IPS-18c (cell line): ENCODE results near the gene NADSYN1.

Source experiments
- H3K4me3 ChIP-seq: 2 replicates; pipeline ENCODE4 v1.7.0; 2013; ENCODE audit warnings: low read depth, mild to moderate bottlenecking, low read length, moderate library complexity; ENCODE audit not compliant: insufficient read depth
- H3K9me3 ChIP-seq: one replicate; pipeline ENCODE4 v1.6.1; 2013; ENCODE audit warnings: mild to moderate bottlenecking, low read length, moderate library complexity; ENCODE audit not compliant: control insufficient read depth, insufficient read depth

Gene NADSYN1

DNA sequence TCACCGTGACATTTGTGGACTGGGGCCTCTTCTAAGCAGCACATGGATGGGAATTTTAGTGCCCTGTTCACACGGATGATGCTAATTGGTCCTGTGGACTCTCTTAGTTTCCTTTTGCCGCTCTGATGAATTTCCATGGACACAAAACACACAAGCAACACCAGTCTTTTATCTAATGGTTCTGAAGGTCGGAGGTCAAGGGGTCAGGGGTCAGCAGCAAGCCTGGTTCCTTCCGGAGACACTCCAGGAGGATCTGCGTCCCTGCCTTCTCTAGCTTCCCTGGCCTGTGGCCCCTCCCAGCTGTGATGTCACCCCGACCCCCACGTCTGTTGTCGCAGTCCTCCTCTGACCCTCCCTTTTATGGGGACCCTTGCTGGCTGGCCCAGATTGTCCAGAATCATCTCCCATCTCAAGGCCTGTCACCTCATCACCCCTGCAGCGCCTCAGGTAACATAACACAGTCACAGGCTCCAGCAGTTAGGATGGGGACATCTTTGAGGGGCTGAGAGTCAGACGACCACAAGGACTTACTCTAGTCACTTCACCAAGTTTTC lies 6.8 kb downstream of the NADSYN1 start:
- H3K4me3 ChIP-seq = no peak overlapping the region
- H3K9me3 ChIP-seq = no peaks in the 10 kb centered on the region

DNA sequence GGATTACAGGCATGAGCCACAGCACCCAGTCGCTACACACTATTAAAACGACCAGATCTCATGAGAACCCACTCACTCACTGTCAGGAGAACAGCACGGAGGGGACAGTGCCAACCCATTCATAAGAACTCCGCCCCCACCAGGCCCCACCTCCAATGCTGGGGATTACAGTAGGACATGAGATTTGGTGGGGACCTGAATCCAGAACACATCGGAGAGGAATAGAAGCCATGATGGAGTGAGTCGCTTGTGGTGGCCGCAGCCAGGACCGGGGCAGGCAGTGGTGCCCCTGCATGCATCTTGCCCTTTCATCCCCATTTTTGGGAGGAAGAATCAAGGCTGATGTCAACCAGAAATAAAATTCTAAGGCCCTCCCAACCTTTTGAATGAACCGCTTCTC lies 8.7 kb downstream of the NADSYN1 start:
- Histone ChIP-seq H3K9me3 (no peaks in the 10 kb centered on the region), H3K4me3 (no peak overlapping the region)

DNA sequence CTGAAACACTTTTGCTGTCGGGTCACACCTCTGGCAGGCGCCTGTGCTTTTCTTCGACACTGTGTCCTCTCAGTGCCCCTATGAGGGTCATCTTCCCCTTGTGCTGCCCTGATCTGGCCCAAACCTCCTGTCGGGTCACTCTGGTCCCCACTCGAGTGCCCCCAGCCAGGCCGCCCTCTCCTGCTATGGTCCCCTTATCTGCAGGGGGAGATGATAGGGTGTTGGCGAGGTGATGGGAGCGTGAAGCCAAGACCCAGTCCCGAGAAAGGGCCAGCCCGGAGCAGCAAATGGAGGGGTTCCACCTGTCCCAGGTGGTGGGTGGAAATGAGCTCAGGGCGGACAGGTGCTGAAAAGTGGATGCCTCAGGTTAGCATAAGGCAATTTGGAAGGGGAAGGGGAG lies 9.7 kb downstream of the NADSYN1 start:
- H3K9me3 ChIP-seq = no peaks in the 10 kb centered on the region

DNA sequence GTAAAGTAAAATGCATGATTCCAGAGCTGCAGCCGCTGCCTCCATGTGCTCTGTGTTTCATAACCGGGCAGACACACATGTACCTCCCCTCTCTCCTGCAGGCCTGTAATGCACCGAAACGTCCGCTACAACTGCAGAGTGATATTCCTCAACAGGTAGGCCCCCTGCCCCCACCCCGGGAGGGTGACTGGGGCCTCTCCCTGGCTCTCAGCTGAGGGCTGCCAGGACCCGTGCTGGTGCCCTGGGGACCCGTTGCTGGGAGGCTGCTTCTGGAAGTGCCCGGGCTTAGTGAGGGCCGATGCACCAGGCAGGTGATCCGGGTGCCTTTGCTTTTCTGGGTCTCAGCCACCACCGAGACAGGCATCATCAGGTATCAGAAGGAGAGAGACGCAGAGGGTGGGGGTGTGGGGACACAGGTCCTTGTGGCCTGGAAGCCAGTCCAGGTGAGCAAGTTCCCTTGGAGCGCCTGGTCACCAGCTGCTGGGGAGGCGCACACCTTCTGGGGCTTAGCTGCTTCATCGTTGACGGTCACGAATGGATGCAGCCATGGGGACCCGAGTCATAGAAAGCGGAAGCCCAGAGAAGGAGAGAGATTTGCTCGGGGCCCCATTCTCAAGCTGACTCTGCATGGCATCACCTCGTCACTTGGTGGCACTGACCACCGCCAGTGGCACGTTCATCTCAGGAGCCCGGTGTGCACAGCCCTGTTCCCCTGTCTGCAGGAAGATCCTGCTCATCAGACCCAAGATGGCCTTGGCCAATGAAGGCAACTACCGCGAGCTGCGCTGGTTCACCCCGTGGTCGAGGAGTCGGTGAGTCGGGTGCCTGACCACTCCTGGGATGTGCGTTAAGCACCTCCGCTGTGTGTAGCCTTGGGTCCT lies 10.6 kb downstream of the NADSYN1 start:
- H3K9me3 ChIP-seq = no peaks in the 10 kb centered on the region
- H3K4me3 ChIP-seq = no peak overlapping the region

More for the DNA sequence above, 9.7 kb downstream of the NADSYN1 start:
- no peak overlapping the region for H3K4me3 ChIP-seq

DNA sequence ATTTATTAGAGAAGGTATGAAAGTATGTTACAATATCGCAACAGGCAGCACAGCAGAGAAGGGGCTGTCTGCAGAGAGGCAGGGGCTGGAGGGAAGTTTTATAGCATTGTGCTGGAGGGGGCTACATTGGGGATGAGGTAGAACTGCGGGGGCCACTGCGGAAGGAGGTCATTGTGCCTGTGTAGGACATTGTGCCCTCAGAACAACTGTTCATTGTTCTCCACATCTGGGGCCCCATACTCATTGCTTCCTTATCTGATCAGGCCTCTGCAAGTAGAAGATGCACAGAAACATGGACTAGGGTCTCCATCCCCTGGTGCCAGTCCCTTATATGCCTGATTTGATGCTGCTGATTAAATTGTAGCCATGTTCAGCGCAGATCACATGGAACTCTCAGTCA lies 12.1 kb downstream of the NADSYN1 start:
- Histone ChIP-seq H3K9me3 (no peaks in the 10 kb centered on the region), H3K4me3 (no peak overlapping the region)

DNA sequence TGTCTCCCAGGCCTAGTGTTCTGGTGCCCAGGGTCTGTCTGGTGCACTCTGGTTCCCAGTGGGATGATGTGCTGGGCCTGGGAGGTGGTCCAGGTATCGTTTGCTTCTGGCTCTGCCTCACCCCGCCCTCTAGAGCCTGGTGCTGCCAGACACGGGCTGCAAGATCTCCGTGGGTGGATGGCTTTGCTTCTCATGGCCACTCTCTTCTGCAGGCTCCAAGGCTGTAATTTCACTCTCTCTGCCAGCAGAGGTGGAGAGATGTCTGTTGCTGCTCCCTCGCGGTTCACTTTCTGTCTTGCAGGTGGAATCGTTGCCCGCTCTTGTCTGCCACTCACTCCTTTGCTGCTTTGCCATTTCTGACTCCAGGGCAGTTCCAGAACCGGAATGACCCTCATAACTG lies 13.4 kb downstream of the NADSYN1 start:
- H3K9me3 ChIP-seq = no peaks in the 10 kb centered on the region
- no peak overlapping the region for H3K4me3 ChIP-seq

DNA sequence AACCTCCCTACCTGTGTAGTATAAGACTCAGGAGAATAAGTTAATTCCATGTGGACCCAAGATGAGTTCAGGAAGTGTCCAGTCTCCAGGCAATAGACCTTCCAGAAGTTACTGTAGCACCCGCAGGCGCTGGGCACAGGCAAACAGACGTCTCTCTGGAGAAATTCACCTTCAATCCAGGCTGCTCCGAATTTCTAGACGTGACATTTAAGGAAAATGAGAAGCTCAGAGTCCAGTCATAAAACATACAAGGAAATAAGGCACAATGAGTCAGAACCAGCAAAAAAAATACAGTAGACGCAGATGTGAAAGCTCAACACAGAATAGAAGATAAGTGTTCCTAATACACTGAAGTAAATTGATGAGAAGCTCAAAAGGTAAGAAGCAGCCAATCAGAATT lies 14.2 kb downstream of the NADSYN1 start:
- no peak overlapping the region for H3K4me3 ChIP-seq
- no peaks in the 10 kb centered on the region for H3K9me3 ChIP-seq

DNA sequence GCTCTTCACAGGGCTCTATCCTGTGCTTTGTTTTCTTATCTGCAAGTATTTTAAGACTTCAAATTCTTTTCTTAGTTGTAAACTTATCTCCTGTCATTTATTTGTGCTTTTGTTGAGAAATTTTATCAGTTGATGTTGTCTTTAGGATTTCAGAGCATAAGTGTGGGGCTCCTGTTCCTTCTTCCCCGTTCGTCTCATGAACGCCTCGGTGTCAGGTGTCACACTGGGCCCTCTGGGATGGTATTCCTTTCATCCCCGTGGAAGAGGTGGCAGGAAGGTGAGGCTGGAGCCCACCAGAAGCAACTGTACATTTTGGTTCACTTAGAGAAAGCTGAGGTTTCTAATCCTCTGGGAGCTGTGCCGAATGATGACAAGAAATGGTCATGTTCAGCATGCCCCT lies 17.9 kb downstream of the NADSYN1 start:
- Histone ChIP-seq H3K4me3 (no peak overlapping the region), H3K9me3 (no peaks in the 10 kb centered on the region)

DNA sequence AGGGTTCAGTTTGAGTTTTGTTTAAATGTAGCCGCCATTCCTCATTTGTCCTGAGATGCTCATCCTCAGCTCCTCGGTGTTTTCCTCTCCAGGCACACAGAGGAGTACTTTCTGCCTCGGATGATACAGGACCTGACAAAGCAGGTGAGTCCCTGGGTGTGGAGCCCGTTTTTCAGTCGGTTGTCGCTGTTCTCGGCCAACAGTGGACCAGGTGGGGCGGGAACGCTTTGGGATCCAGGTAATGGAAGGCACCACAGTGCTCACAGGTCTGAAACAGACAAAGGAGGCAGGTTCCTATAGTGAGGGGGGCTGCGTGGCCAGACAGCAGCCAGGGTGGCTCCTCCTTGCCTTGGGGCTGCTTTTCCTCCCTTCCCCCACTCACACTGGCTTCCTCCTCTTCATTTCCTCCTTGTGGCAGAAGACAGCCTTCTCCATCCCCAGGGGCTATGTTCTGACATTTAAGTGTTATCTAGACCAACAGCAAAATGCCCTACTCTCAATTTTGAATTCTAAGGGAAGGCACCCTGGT lies 19.4 kb downstream of the NADSYN1 start:
- Histone ChIP-seq H3K9me3 (no peaks in the 10 kb centered on the region), H3K4me3 (no peak overlapping the region)

DNA sequence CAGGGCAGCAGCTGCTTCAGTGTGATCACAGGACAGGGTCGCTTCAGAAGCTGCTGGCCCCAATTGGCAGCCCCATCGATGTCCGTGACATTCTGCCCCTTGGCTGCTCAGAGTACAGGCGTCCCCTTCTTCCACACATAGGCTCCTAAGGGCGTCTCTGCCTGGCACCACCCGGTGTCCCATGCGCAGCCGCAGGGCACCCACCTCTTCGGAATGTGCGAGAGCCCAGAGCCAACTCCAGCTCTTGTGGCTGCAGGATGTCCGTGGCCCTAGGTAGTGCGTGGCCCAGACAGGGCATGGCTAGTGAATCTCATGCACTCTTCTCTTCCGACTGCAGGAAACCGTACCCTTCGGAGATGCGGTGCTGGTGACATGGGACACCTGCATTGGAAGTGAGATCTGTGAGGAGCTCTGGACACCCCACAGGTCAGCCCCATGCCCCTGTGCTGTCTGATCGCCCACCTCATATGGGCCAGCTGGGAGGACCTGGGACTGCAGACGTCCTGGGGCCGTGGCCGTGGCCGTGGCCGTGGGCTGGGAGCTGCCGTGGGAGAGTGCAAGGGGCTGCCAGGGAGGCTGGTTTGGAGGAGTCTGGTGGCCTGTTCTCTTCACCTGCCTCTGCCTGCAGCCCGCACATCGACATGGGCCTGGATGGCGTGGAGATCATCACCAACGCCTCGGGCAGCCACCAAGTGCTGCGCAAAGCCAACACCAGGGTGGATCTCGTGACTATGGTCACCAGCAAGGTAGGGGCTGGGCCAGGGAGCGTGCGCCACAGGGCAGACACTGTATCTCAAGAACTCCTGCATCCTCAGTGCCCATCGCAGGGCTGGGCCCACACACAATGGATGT lies 20.2 kb downstream of the NADSYN1 start:
- H3K4me3 ChIP-seq = no peak overlapping the region
- H3K9me3 ChIP-seq = no peaks in the 10 kb centered on the region

DNA sequence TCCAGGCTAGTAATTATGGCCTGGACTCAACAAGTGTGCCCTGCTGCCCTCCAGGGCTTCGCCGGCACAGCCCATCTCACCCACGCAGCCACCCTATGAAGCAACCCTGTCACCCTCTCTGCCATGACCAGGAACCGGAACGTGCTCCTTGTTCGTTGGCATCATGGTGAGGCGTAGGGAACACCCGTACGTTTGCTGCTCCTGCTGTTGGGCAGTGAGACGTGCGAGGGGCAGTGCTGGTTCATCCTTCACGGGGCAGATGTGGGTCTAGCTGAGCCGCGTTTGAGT lies 20.7 kb downstream of the NADSYN1 start:
- Histone ChIP-seq H3K9me3 (no peaks in the 10 kb centered on the region), H3K4me3 (no peak overlapping the region)

DNA sequence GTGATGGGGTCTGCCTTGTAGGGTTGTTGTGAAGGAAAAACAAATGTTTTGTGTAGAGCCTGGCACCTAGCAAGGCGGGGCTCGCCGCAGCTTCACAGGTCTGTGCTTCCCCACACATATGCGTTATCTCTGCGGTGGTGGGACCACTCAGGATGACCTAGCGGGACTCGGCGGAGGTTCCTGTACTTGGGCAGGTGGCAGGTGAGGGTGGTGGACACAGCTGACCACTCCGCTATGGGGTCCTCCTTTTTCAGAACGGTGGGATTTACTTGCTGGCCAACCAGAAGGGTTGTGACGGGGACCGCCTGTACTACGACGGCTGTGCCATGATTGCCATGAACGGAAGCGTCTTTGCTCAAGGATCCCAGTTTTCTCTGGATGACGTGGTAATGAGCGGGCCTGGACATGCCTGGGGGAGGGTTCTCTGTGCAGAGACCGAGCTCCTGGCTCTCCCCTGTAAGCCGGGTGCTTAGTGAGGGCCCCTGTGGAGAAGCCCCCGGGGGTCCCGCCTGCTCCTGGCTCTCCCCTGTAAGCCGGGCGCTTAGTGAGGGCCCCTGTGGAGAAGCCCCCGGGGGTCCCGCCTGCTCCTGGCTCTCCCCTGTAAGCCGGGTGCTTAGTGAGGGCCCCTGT lies 21.3 kb downstream of the NADSYN1 start:
- H3K4me3 ChIP-seq = no peak overlapping the region
- no peaks in the 10 kb centered on the region for H3K9me3 ChIP-seq

DNA sequence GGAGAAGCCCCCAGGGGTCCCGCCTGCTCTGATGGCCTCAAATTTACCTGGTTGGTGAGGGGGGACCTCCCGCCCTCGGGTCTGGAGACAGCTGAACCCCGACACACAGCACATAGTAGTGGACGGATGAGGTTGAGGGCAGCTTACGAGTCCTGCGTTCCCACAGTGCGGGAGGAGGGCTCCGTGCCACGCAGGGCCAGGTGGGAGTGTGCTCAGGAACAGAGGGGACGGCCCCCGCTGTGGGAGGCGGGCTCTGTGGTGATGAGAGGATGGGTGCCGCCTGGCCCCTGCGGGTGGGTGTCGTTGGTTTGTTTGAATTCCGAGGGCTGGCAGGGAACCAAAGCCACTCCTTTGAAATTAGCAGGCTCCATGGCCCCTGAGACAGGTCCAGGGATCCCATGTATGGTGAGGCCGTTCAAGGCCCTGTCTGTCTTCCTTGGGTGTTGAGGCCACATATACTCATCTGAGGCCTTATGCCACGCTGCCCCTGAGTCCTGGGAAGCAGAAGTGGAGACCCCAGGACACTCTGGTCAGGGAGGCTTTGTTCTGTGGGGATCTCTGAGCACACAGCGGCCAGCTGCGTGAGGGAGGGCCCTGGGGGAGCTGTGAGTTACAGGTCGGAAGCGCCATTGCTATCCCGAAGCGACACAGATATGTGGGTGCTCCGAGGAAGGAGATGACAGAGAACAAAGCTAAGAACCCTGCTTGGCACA lies 21.9 kb downstream of the NADSYN1 start:
- no peak overlapping the region for H3K4me3 ChIP-seq
- no peaks in the 10 kb centered on the region for H3K9me3 ChIP-seq

DNA sequence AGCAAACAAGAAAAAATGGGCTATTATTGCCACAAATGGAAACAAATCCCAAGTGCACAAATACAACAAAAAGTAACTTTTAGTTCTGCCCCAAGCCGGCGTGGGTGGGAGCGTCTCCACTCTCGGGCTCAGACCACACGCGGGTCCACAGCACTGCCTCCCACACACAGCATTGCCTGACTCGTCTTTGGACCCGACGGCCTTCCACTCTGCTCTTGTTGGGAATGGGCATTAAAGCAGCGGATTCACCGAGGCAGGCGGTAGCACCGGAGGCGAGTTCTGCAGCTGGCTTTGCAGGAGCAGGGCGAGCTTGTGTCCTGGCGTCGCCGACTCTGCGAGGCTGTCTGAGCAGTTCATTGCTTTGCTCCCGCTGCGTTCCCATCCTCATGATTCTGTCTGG lies 23.0 kb downstream of the NADSYN1 start:
- no peak overlapping the region for H3K4me3 ChIP-seq
- no peaks in the 10 kb centered on the region for H3K9me3 ChIP-seq

DNA sequence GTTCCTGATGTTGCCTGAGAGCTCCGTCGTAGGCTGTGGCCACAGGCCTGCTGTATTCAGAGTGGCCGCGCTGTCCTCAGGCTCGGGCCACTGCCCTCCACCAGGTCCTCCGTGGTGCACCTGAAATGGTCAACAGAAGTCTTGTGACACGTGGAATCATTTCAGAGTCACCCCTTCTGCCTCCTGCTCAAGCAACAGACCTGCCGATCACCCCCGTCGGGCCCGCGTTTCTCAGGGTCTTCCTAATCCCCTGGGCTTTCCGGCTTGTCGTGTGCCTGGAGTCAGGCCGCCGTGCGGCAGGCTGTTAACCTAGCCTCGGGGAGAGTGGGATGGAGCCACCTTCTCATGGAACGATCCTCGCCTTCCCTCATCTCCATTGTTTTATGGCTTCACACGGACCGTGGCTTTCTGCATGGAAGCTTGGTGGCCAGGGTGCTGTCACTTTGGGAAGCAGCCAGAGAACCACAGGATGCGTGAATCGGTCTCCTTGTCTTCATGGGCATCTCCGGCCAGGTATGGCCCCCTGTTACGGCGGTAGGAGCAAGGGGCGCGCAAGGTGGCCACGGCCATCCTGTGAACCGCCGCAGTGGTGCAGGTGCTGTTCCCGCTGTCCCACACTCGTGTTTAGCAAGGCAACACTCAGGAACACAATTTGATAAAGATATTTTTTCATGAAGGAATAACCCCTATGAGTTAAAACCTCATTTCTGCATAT lies 24.1 kb downstream of the NADSYN1 start:
- no peaks in the 10 kb centered on the region for H3K9me3 ChIP-seq
- H3K4me3 ChIP-seq = no peak overlapping the region
